GM18507 (cell line): Measurements from ENCODE around the gene FAM9B.
"Not testable (repeated sequence)": the region's sequence is repeated elsewhere in the genome, so short reads cannot be mapped to it uniquely, and the experiment has no call there.

Experiments used
- DNase-seq: peaks from one replicate; pipeline ENCODE4 v3.0.0; 2011; ENCODE audit warnings: low read depth; ENCODE audit not compliant: insufficient read length; ENCODE audit errors: extremely low spot score
- FAIRE-seq: peaks from 2 replicates; lab custom pipeline; 2011; peaks lifted over from hg19 to GRCh38; lab: Jason Lieb, UNC

The FAM9B gene

GRCh38 chrX:9033989-9034388 lies at the start of gene FAM9B:
FAM9B (minus strand) TSS chrX:9034127; CDS start chrX:9032986, 1,141 bp downstream.
- FAIRE-seq = no peak
- DNase-seq = no peak

DNA sequence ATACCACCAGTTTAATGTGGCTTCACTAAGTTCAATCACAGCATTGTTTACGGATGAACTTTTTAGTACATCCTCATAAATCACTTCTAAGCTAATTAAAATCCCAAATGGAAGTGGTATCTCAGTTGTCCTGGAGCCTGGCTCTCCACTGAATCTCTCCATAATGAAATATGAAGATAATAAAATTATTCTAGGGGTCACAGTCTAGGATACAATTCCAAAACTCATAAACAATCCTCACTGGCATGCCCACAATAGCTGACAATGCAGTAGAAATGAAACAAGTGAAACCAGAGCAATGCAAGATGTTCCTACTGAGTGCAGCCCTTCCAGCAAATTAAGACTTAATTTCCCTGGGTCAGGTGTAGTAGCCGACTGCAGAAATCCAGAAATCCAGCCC lies 47.3 kb upstream of the FAM9B start:
- FAIRE-seq (no peak), DNase-seq (no peak)

DNA sequence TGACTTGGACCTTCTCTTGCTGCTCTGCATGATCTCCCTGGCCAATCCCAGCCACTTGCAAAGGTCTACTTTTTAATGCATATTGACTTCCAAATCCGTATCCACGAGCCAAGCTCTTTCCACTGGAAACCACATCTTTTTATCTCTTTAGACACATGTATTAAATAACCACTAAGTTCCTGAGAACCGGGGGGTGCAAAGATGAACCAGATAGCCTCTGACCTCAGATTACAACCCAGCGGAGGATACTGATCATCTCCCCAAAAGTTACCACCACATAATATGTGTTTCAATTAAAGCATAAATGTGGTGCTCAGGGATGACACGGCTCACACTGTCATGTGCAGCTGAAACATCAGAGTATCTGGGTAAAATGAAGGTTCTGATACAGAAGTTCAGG lies 40.4 kb upstream of the FAM9B start:
- DNase-seq (no peak), FAIRE-seq (no peak)

GRCh38 chrX:9072281-9072680 lies 38.4 kb upstream of the FAM9B start:
- FAIRE-seq (no peak), DNase-seq (no peak)

GRCh38 chrX:9071031-9071650 lies 37.2 kb upstream of the FAM9B start:
- no peak for FAIRE-seq

DNA sequence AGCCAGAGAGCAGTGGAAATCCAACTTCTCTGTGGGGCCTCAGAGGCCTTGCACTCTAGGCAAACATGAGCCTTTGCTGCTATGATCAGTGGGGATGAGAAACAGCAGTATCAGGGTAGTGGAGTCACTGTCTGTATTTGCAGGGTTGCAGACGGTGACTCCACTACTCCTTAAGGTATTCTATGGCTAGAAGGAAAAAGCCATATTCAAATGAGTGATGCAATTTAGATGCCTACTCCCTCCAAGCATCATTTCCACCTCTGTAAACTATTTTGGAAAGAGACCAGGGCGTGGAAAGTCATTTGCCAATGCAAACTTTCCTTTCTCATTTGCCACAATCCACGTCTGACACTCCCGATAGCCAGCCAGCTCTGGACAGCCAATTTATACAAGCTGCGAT lies 35.6 kb upstream of the FAM9B start:
- no peak for FAIRE-seq
- no peak for DNase-seq

More at GRCh38 chrX:9071031-9071650, 37.2 kb upstream of the FAM9B start:
- DNase-seq = no peak

GRCh38 chrX:9064694-9065093 lies 30.8 kb upstream of the FAM9B start:
- no peak for FAIRE-seq
- DNase-seq = no peak

GRCh38 chrX:9062641-9063040 lies 28.7 kb upstream of the FAM9B start:
- FAIRE-seq (no peak), DNase-seq (no peak)

DNA sequence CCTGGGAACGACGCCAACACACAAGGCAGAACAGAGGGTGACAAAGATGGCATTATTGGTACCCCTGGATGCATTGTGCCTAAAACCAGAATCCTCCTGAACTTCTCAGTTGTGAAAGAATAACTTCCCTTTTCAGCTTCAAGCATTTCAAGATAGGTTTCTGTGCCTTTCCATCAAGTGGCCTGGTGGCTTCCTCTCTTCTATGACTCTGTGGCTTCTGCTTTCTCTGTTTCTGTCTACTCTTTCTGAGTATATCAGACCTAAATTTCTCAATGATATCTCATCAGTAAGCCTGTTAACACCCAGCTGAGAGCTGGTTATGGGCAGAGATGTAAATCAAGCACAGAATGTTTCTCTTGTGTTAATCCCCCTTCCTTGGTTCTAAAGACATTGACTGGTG lies 21.4 kb upstream of the FAM9B start:
- DNase-seq (no peak), FAIRE-seq (no peak)

- FAIRE-seq = no peak
- no peak for DNase-seq
Measured at GRCh38 chrX:9052081-9052480, 18.2 kb upstream of the FAM9B start.

GRCh38 chrX:9050331-9050730 lies 16.4 kb upstream of the FAM9B start:
- DNase-seq = no peak
- no peak for FAIRE-seq

DNA sequence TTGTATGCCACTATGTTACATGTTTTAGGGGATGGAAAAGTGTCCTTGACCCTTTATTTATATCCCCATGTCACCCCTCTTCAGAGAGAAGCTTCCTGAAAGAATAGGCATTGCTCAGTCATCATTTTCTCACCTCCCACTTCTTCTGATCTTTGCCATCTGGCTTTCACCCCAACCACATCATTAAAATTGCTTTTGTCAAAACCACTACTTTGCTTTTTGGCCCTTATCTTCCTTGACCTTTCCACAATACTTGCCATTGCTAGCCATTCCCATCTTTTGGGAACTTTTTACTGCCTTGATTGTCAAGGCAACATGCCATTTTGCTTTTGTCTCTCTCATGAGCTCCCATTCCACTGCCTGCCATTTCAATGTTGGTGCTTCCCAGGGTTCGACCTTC lies 14.9 kb upstream of the FAM9B start:
- DNase-seq (no peak), FAIRE-seq (no peak)

DNA sequence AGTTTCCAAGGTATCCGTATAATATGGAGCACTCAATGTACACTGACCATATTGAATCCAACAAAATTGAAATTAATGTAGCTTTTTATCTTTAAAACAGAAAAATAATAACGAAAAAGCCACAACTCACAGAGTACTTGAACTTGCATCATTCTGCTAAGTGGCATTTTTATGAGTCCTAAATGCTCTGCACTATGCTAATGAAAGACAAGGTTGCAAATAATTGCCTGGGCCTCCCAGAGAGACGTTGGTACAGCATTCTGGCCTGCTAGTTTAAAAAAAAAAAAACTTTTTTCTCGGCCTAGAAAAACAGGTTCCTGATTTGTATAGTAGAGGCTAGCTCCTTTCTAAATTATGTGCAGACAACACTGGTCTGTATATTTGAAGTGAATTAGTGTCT lies 4.3 kb upstream of the FAM9B start:
- no peak for FAIRE-seq
- DNase-seq = no peak

GRCh38 chrX:9037296-9037695 lies 3.4 kb upstream of the FAM9B start:
- DNase-seq (no peak), FAIRE-seq (no peak)

DNA sequence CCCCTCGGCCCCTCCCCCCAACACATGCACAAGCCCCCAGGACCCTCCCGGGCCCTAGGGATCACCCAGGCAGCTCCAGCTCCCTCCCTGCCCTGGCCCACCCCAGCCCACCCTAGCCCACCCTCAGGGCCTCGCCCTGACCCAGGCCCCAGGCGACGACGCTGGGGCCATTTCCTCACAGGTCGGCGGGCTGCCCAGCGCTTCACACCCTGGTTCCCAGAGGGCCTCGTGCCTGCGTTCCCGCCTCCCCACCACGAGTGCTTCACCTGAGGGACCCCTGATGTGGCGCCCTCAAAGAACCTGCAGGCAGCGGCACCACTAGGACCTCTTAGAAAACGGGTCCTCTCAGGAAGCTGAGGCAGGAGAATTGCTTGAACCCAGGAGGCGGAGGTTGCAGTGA lies 341 bp downstream of the FAM9B start:
- DNase-seq (no peak), FAIRE-seq (no peak)

DNA sequence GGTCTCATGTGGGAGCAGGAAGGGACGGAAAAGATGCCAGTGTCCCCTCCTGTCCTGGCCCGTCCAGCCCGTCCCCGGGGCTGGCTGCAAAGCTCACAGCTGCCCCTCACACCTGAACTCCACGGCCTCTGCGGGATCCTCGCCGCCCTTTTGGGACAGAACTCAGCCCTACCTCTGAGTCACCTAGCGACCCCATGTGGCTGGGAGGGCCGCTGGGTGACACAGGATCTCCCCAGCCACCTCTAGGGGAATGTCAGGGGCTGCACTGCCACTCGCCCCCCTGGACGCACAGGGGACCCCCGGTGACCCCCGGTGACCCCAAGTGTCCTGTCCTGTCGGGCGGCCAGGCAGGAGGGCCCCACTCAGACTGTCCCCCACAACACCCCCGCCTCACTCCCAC lies 748 bp downstream of the FAM9B start:
- FAIRE-seq = no peak
- no peak for DNase-seq

- DNase-seq (no peak), FAIRE-seq (no peak)
Measured at GRCh38 chrX:9023293-9023692, 10.6 kb downstream of the FAM9B start.

GRCh38 chrX:9019151-9019550 lies 14.8 kb downstream of the FAM9B start:
- DNase-seq (no peak), FAIRE-seq (no peak)

DNA sequence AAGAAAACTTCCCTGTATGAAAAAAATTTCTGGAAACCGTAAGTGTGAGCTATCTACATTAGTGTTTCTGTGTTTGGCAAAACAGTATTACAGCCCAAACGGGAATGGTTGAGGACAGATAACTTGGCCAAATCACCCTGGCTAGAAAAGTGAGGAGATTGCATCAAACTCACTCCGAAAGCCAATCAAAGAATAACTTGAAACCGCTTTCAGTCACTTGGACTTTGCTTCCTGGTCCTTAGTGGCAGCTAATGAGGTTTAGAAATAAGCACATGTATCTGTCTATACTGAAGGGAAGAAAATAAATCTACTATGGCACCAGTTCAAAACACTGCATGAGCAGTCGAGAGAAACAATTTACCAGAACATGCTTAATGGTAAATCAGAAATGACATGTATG lies 15.6 kb downstream of the FAM9B start:
- FAIRE-seq, DNase-seq: not testable (repeated sequence)

GRCh38 chrX:9003041-9003440 lies 30.9 kb downstream of the FAM9B start:
- DNase-seq (no peak), FAIRE-seq (no peak)

DNA sequence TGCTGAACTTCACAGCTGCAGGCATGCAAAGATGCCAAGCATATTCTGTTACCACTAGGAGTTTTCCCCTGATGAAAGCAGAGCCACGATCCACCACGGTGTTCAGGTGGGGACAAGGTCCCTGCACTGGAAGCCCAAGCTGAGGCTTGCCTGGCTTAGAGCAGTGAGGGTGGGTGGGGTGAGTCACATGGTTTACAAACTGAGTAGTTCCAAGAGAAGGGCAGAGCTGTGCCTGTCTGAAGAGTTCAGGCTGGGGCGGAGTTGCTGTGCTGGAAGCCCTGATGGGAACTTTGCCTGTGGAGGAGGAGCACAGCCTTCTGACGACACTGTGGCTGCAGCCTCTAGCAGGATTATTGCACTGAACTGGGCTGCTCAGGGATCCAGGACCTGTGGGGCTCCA lies 45.5 kb downstream of the FAM9B start:
- DNase-seq (no peak), FAIRE-seq (no peak)

DNA sequence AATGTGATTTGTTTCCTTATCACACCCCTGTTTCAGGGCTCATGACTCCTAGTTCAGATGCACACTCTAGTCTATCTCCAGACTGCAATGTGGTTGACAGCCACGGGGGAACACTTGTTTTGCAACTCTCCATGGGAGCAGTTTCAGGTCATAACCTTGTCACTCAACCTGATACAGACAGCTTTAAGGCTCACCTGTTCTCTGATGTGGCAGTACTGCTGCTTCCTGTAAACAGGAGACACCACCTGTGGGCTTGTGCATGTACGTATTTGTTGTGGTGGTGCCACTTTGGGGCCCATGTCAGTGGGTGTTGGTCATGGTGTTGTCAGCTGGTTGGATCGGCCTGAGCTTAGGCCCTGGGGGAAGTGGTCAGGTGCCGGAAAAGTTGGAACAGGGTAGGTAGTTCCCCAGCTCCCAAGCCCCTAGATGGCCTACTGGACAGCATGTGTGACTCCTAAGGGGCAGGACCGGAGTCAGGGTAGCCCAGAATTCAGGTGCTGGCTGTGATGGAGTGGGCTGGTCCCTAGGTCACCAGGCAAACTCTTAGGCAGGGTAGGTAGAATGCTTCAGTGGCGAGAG lies 46.2 kb downstream of the FAM9B start:
- no peak for DNase-seq
- FAIRE-seq = no peak
